Measurements from ENCODE around the gene RTL1. TPM values are rescaled to one million over a fixed set of nuclear protein-coding genes. Genes with fewer than 3 reads are reported as not detected.

The RTL1 gene
- polyA plus RNA-seq, 1 experiment: not detected

GRCh38 chr14:100890061-100890850 lies 13.3 kb downstream of the RTL1 start:
- POLR2A ChIA-PET: no interaction called here
- no peak overlapping the region for H3K27ac ChIP-seq (ENCODE audit: low read depth, low read length)
- no peak for TF ChIP-seq CTCF (IDR thresholded peaks at IDR 0.05; ENCODE audit: low read depth, low read length)
- no peak overlapping the region for H3K4me3 ChIP-seq (ENCODE audit: low read depth, low read length)
- DNase-seq (ENCODE audit: low read depth, low spot score): no peak
- H3K27me3 ChIP-seq (ENCODE audit: control insufficient read depth, insufficient read depth, low read length): no peaks in the 10 kb centered on the region
- CTCF ChIA-PET: no interaction called here
- H3K9me3 ChIP-seq (ENCODE audit: control insufficient read depth, insufficient read depth, low read length): no peaks in the 10 kb centered on the region; the same call in 1 of the 2 replicates

- no peak for DNase-seq (ENCODE audit: low read depth, low spot score)
- Histone ChIP-seq H3K4me3 (ENCODE audit: low read depth, low read length) (no peak overlapping the region), H3K27me3 (ENCODE audit: control insufficient read depth, insufficient read depth, low read length) (peaks cover 2% of the 10 kb centered on the region), H3K9me3 (ENCODE audit: control insufficient read depth, insufficient read depth, low read length) (no peaks in the 10 kb centered on the region; the same call in 1 of the 2 replicates), H3K27ac (ENCODE audit: low read depth, low read length) (no peak overlapping the region)
- CTCF ChIA-PET: no interaction called here
- TF ChIP-seq CTCF (IDR thresholded peaks at IDR 0.05; ENCODE audit: low read depth, low read length): no peak
- POLR2A ChIA-PET: no interaction called here
These were observed 13.9 kb downstream of the RTL1 start for GRCh38 chr14:100889641-100890040.

- Histone ChIP-seq H3K27ac (ENCODE audit: low read depth, low read length) (no peak overlapping the region), H3K4me3 (ENCODE audit: low read depth, low read length) (no peak overlapping the region), H3K27me3 (ENCODE audit: control insufficient read depth, insufficient read depth, low read length) (peaks cover 2% of the 10 kb centered on the region), H3K9me3 (ENCODE audit: control insufficient read depth, insufficient read depth, low read length) (peaks cover 3% of the 10 kb centered on the region; the same call in 1 of the 2 replicates)
- POLR2A ChIA-PET: no interaction called here
- no peak for TF ChIP-seq CTCF (IDR thresholded peaks at IDR 0.05; ENCODE audit: low read depth, low read length)
- CTCF ChIA-PET: no interaction called here
- DNase-seq (ENCODE audit: low read depth, low spot score): no peak
These were observed 14.7 kb downstream of the RTL1 start for GRCh38 chr14:100888789-100889315.

- no peak for DNase-seq (ENCODE audit: low read depth, low spot score)
- Histone ChIP-seq H3K4me3 (ENCODE audit: low read depth, low read length) (no peak overlapping the region), H3K27ac (ENCODE audit: low read depth, low read length) (no peak overlapping the region), H3K27me3 (ENCODE audit: control insufficient read depth, insufficient read depth, low read length) (peaks cover 2% of the 10 kb centered on the region), H3K9me3 (ENCODE audit: control insufficient read depth, insufficient read depth, low read length) (peaks cover 13% of the 10 kb centered on the region; the same call in 1 of the 2 replicates)
- POLR2A ChIA-PET: no interaction called here
- no peak for TF ChIP-seq CTCF (IDR thresholded peaks at IDR 0.05; ENCODE audit: low read depth, low read length)
- CTCF ChIA-PET: no interaction called here
These were observed 15.7 kb downstream of the RTL1 start for GRCh38 chr14:100887728-100888335.

- peaks cover 32% of the 10 kb centered on the region for H3K9me3 ChIP-seq (ENCODE audit: control insufficient read depth, insufficient read depth, low read length)
- POLR2A ChIA-PET: no interaction called here
- no peak overlapping the region for H3K4me3 ChIP-seq (ENCODE audit: low read depth, low read length)
- no peak for DNase-seq (ENCODE audit: low read depth, low spot score)
- TF ChIP-seq CTCF (IDR thresholded peaks at IDR 0.05; ENCODE audit: low read depth, low read length): no peak
- H3K27ac ChIP-seq (ENCODE audit: low read depth, low read length): no peak overlapping the region
- H3K27me3 ChIP-seq (ENCODE audit: control insufficient read depth, insufficient read depth, low read length): peaks cover 2% of the 10 kb centered on the region
- CTCF ChIA-PET: interaction anchor here (1.1 kb wide), 1 partner anchor 503 kb away, joined by 3 read pairs; no protein-coding TSS in a partner anchor
These were observed 17.9 kb downstream of the RTL1 start for GRCh38 chr14:100885617-100886016.

All from AG04450 (cell line).